ENCODE data around the gene CRTC3. TPM values are rescaled to one million over a fixed set of nuclear protein-coding genes. Genes with fewer than 3 reads are reported as not detected.

Gene CRTC3
- polyA plus RNA-seq, 4 donors: 29.4 to 44.9 (median 30.9) TPM

DNA sequence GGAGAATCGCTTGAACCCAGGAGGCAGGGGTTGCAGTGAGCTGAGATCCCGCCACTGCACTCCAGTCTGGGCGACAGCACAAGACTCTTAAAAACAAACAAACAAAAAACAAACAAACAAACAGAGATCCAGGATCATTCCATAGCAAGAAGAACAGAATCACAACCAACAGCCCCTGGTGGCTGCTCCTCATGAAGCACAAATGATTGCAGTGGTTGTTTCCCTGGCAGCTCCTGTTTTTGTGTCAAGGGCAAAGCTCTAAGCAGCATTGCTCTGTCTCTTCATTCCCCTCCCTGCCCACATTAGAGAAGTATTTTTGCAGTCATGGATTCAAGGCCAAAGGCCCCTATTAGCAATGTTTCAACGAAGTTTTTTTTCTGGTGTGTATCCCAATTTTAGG is 161.6 kb downstream of the CRTC3 start:
- DNase-seq (ENCODE audit: low read depth in 4 of 4, low spot score in 3 of 4): no peak

DNA sequence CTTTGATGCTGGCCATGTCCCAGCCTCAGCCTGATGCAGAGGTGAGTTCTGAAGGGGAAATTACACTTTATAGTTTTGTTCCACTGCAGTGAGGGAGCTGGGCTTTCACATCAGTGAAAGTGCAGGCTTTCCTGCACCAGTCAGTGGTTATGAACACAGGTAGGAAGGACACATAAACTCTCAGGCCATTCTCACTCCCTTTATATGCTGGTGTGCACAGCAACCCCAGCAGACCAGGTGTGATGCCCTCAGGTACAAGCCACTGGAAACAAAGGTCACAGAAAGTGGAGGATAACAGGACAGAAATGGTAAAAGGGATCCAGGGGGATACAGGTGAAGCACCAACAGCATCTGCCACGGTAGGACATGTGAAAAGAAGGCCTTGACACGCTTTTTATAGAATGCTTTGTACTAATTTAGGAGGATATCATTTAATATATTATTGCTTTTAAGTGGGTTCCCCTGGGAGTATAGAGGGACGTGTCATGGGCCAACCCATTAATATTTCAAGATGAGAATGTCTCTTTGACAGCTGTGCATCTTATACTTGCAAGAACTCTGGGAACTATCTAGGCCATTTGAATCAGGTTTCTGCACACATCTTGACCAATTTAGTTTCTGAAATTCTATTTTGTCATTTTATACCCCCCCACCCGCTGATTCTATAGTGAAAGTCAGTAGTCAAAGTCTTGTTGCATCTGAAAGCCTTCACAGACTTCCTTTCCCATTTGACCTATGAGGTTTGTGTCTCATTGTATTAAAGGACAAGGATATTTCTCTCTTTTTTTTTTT is 162.5 kb downstream of the CRTC3 start:
- DNase-seq (ENCODE audit: low read depth in 4 of 4, low spot score in 3 of 4): no peak

Other genes starting within 250 kb of the CRTC3 start
- gene ZNF774, start 177.6 kb upstream of the CRTC3 start, polyA plus RNA-seq (ENCODE audit: insufficient read length in 4 of 4): 1 to 10 TPM; 3.7 to 5.3 (median 4.7) TPM
- gene IQGAP1, start 141.7 kb upstream of the CRTC3 start, polyA plus RNA-seq (ENCODE audit: insufficient read length in 4 of 4): 100 to 1,000 TPM in 3 of 4 donors, 10 to 100 TPM in 1; 98.9 to 209 (median 175) TPM
- 10 to 100 TPM in 3 of 4 donors, 1 to 10 TPM in 1; 7.2 to 14.8 (median 11.7) TPM for gene BLM, start 187.4 kb downstream of the CRTC3 start, polyA plus RNA-seq (ENCODE audit: insufficient read length in 4 of 4)